Activated CD4-positive, alpha-beta T cell treated with anti-CD3 and anti-CD28 coated beads, Interleukin-2, Interleukin-4, amounts not matched to agents 100 ng/mL and 50 ng/mL, durations not matched to agents 16 hours and 8 hours (primary cell): ENCODE data around the gene CCNI2.
"Not testable (repeated sequence)": the region's sequence is repeated elsewhere in the genome, so short reads cannot be mapped to it uniquely, and the experiment has no call there.

Experiments
- DNase-seq: peaks from one replicate; pipeline ENCODE4 v3.0.0-alpha.2; 2020; ENCODE audit warnings: low spot score

The CCNI2 gene

DNA sequence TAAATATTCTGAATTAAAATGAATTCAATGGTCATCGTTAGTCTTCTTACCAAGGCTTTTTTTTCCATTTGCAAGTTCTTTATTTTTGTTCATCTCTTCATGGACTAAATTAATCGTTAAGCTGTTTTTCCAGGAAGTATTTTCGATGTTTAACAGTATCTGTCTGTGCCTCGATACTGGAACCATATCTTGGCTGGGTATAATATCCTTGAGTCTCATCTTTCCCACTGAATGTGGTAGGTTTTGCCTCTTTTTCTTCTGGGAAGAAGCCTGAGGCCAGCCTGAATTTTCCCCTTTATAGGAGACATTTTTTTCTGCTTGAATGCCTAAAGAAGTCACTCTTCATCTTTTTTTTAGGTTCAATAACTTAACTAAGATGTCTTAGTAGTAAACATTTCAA, 33.8 kb downstream of the CCNI2 start:
- DNase-seq: no peak

DNA sequence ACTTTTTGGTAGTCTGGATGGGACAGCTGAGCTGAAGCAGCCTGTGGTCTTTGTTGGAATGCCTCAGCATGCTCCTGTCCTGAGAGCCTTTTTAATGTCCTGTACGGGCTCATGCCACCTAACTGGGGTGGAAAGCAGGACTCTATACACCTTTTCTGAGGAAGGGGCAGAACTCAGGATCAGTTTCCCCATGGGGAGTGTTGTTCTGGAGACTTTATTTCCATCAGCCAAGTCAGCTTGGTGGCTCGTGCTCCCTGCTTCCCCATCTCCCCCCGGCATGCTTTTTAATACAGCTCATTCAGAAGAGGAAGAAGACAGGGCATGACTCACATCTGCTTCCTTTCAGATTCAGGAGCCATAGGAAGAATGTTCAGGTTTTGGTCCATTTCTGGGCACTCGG, 34.9 kb downstream of the CCNI2 start:
- DNase-seq: no peak

DNA sequence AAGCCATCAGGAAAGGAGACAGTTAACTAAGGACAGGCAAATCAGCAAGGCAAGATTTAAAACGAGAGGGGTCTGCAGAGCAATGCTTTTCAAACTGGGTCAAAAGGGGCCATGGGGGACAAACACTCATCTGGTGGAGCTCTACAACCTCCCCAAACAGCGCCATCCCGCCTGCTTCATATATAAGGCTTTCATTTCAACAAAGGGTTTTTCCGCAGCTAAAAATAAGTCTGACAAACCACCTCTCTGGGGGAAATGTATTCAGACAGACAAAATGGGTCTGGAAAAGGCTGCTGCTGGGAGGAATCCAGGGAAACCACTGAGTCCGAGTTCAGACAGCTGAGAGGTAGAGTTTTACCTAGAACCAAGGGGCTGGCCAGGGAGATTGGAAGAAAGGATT, 38.1 kb downstream of the CCNI2 start:
- DNase-seq: no peak

DNA sequence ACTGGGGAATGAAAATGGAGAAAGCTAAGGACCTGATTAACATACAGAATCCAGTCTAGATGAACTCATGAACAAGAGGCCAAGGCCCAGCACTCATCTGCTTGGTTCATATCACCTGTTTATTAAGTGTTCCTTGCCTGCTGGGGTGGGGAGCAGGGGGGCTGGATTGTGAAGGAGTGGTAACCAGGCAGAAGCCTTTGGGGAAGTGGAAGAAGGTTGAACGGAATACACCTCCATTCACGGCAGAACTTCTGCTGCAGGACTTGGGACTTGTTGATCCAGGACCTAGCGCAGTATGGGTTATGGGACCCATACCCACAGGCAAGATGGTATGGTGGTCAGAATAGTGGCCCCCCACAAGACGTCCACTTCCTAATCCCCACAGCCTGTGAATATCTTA, 38.6 kb downstream of the CCNI2 start:
- DNase-seq: no peak

DNA sequence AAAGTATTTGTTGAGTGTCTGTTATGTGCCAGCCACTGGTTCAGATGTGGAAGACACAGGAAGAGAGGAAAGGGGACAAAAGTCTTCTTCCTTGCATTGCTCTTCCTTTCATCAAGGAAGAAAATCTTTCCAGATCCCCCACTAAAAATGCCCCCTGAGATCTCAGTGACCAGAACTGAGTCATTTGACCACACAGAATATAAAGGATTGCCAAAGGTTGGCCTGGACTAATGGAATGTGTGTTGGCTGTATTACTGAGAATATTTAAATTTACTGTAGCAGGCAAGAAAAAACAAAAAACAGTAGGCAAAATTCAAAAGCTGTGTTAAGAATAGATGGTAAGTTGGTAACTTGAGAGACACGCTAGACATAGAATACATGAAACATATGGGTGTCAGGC, 39.9 kb downstream of the CCNI2 start:
- no peak for DNase-seq

DNA sequence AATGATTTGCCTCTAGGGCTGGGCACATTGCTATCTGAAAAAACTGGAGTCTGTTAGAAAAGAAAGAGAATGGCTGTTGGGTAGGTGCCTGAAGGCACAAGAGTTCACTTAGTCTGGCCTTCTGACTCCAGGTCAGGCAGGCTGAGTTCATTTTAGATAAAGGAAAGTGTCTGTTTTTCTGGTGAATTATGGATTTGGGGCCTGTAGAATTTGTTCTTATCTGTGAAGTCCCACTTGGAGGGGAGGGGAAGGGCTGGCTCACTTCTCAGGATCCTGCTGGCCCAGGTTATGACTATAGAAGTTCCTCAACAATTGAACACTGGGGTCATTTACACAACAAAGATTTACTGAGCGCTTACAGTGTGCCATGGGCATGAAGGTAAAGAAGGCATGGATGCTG, 41.3 kb downstream of the CCNI2 start:
- DNase-seq: no peak

DNA sequence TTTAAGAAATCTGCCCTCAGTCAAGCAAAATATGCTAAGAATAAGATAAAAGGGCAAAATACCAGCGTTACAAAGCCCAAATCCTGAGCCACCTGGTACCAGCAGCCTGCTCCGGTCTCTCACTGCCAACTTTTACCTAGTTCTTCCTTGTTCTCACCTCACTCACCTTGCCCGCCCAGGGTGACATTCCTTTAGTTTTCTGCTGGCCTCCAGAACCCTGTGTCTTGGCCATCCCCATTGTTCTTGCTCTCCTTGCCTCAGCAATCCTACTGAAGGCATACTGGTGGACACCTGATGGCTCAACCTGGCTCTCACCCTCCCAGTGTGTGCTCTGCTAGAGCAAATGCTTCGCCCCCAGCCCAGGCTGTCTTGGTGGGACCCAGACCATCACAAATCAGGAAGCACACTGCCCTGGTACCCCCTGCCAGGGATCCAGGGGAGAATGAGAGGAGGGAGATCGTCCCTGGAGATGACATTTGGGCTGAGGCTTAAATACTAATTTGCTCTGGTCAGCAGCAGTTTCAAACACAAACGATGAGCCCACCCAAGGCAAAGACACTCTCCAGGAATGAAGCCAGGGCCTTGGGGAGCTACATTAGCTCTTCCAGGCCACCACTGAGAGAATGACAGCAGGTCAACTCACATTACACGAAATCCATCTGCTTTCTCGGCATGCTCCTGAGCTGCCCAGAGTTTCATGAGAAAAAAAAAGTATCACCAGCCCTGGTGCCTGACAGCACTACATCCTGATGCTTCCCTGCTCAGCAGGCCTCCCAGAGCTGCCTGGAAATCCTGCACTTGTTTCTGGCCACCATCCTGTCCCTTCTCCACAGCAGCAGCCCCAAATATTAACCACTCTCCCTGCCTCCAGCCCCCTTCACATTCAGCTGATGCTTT, 42.0 kb downstream of the CCNI2 start:
- no peak for DNase-seq

DNA sequence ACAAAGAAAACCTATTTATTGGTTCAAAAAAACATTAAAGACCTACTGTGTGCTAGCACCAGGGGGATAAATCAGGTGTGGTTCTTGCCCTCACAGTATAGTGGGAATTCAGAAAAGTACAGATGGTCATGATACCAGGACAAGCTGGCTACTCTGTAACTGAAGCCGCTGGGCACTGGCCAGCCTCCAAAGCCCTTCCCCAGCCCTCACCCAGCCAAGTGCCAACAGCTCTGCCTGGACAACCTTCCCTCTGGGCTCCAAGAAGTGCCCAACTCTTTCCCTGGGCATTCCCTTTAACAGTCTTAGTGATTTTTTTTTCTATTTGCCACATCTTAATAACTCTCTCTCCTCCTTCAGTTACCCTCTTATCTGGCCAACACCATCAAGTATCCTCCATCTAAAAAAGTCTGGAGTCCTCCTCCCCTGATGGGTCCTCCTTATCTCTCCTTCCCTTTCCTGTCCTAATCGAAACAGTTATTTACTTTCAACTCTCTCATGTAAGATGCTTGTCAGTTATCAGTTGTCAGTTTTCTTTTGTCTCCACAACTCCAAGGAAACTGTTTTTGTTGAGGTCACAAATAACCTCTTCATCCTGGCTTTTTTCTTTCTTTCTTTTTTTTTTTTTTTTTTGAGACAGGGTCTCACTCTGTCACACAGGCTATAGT, 43.1 kb downstream of the CCNI2 start:
- no peak for DNase-seq

DNA sequence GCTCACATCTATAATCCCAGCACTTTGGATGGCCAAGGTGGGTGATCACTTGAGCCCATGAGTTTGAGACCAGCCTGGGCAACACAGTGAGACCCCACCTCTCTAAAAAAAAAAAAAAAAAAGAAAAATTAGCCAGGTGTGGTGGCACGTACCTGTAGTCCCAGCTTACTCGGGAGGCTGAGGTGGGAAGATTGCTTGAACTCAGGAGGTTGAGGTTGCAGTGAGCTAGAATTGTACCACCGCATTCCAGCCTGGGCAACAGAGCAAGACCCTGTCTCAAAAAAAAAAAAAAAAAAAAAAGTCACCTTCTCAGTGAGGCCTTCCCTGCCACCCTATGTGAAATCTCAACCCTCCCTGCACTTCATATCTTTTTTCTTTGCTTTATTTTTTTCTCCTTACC, 43.8 kb downstream of the CCNI2 start:
- DNase-seq: no peak

DNA sequence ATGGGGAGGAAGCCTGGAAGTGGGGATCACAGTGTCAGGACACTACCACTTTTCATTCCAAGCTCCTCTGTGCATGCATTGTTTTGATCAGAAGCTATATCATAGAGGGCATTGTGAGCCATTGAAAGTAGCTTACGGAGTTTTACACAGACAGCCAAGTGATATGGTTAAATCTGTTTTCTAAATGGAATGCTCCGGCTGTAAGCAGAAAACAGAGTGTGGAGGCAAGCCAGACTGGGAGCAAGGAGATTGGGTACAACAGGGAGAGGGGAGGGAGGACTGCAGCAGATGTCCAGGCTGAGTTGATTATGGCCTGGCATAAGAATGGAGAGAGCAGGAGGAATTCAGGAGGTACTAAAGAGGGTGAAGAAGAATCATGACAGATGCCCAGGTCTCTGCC, 50.4 kb downstream of the CCNI2 start:
- DNase-seq: no peak

DNA sequence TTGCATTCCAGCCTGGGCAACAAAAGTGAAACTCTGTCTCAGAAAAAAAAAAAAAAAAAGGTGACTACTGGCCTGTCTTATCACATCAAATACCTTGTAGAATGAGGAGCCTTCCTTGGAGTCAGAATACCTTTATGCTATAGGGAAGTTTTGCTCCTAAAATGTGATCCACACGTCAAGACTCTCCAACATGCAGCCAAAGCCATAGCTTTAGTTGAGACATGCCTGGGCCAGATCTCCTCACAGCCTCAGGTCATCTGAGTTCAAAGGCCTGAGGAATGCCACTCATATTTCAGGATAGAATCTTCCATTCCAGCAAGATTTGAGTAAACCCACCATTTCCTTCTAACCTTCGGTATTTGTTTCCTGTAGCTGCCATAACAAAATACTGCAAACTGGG, 52.2 kb downstream of the CCNI2 start:
- no peak for DNase-seq

DNA sequence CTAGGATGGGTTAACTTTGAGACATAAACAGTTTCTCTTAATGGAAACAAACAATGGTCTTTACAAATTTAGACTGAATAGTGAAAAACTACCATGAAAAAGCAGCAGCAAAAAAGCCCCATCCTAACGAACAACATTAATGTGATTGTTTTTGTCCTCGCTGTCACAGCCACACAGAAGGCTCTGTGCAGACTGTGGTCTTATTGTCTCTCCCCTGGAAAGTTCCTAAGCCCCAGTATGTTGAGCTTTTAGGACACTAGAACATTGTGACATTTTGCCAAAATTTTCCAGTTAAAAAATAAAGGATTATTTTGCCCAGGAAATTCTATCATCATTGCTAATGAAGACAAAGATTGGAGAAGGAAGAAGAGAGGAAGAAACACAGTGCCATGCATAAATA, 53.3 kb downstream of the CCNI2 start:
- no peak for DNase-seq

DNA sequence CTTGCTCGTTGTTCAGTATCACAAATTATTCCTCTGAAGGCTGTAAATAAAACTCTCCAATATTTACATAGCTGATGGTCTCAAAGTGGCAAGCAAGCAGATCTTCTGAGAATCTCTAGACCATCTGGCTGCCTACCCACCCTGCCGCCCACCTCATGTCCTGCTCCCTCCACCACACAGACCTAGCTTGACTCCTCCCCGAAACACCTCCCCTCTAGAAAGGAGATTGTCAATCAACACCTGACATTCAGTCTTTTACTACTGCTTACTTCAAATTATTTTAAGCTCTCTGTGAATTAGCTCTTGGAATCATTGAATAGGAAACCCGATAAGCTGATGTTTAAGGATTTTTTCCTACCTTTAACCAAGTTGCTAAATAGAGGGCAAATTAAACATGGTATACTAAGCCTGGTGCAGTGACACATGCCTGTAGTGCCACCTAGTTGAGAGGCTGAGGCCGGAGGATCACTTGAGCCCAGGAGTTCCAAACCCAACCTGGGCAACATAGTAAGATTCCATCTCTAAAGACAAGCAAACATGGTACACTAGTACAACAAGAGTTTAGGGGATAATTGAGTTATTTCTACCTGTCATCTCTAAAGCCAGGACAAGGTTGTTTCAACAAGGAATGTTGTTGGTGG, 54.9 kb downstream of the CCNI2 start:
- DNase-seq: no peak

DNA sequence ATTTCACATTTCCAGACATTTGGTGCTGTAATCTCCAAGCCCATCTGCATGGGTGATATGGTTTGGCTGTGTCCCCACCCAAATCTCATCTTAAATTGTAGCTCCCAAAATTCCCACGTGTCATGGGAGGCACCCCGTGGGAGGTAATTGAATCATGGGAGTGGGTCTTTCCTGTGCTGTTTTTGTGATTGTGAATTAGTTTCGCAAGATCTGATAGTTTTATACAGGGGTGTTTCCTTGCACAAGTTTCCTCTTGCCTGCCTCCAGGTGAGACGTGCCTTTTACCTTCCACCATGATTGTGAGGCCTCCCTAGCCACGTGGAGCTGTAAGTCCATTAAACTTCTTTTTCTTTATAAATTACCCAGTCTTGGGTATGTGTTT, 55.5 kb downstream of the CCNI2 start:
- not testable (repeated sequence) for DNase-seq
